ENCODE results near the gene UHMK1. TPM values are rescaled to one million over a fixed set of nuclear protein-coding genes. Genes with fewer than 3 reads are reported as not detected.
"Not testable (repeated sequence)": the region's sequence is repeated elsewhere in the genome, so short reads cannot be mapped to it uniquely, and the experiment has no call there.

Gene UHMK1
- total RNA-seq, 1 experiment from 2014 or later, result 177 TPM

- H3K4me1 ChIP-seq (replicated peaks), result no peaks in the 10 kb centered on the region
- H3K27ac ChIP-seq, result no peak overlapping the region
- H3K36me3 ChIP-seq, result no peaks in the 10 kb centered on the region
- H3K4me3 ChIP-seq, result no peak overlapping the region
- H3K9me3 ChIP-seq (replicated peaks), result no peaks in the 10 kb centered on the region
- H3K27me3 ChIP-seq (replicated peaks), result no peaks in the 10 kb centered on the region; the same call in 1 of the 2 replicates
- DNase-seq (ENCODE audit: low read depth in 1 of 2, low spot score in 2 of 2), result no peak
Observed at GRCh38 chr1:162487241-162487640, 10.4 kb upstream of the UHMK1 start.

GRCh38 chr1:162488219-162488618, 9.4 kb upstream of the UHMK1 start:
- H3K9me3 ChIP-seq (replicated peaks), result no peaks in the 10 kb centered on the region
- no peak overlapping the region for H3K4me3 ChIP-seq
- H3K4me1 ChIP-seq (replicated peaks), result no peaks in the 10 kb centered on the region
- H3K27me3 ChIP-seq (replicated peaks), result peaks cover 5% of the 10 kb centered on the region; the same call in 1 of the 2 replicates
- no peak overlapping the region for H3K27ac ChIP-seq
- no peak for DNase-seq (ENCODE audit: low read depth in 1 of 2, low spot score in 2 of 2)
- H3K36me3 ChIP-seq, result no peaks in the 10 kb centered on the region

- not testable (repeated sequence) for DNase-seq (ENCODE audit: low read depth in 1 of 2, low spot score in 2 of 2); H3K27ac ChIP-seq
- peaks cover 18% of the 10 kb centered on the region for H3K36me3 ChIP-seq
Observed at GRCh38 chr1:162495531-162496233, 1.9 kb upstream of the UHMK1 start.

GRCh38 chr1:162497104-162497722, 405 bp upstream of the UHMK1 start:
- Histone ChIP-seq H3K9me3 (replicated peaks) (no peaks in the 10 kb centered on the region), H3K4me1 (replicated peaks) (peaks cover 13% of the 10 kb centered on the region; the same call in 1 of the 2 replicates), H3K4me3 (peak overlapping the region; percentile 99), H3K27me3 (replicated peaks) (peaks cover 5% of the 10 kb centered on the region; the same call in 1 of the 2 replicates), H3K36me3 (peaks cover 31% of the 10 kb centered on the region), H3K27ac (peak overlapping the region; percentile 86)
- DNase-seq (ENCODE audit: low read depth in 1 of 2, low spot score in 2 of 2), result no peak

More at GRCh38 chr1:162495531-162496233, 1.9 kb upstream of the UHMK1 start:
- not testable (repeated sequence) for H3K4me3 ChIP-seq; H3K9me3 ChIP-seq (replicated peaks); H3K27me3 ChIP-seq (replicated peaks)
- H3K4me1 ChIP-seq (replicated peaks), result peaks cover 13% of the 10 kb centered on the region; the same call in 1 of the 2 replicates

- H3K4me1 ChIP-seq (replicated peaks), result peaks cover 25% of the 10 kb centered on the region
- DNase-seq (ENCODE audit: low read depth in 1 of 2, low spot score in 2 of 2), result no peak
Observed at GRCh38 chr1:162498496-162498810, 835 bp downstream of the UHMK1 start.

GRCh38 chr1:162500805-162501204, 3.2 kb downstream of the UHMK1 start:
- DNase-seq (ENCODE audit: low read depth in 1 of 2, low spot score in 2 of 2), result no peak
- no peaks in the 10 kb centered on the region for H3K27me3 ChIP-seq (replicated peaks)
- no peak overlapping the region for H3K27ac ChIP-seq
- no peaks in the 10 kb centered on the region for H3K9me3 ChIP-seq (replicated peaks)
- H3K4me3 ChIP-seq, result no peak overlapping the region
- peaks cover 63% of the 10 kb centered on the region for H3K36me3 ChIP-seq
- H3K4me1 ChIP-seq (replicated peaks), result peaks cover 30% of the 10 kb centered on the region

More at GRCh38 chr1:162498496-162498810, 835 bp downstream of the UHMK1 start:
- H3K27me3 ChIP-seq (replicated peaks), result no peaks in the 10 kb centered on the region
- no peaks in the 10 kb centered on the region for H3K9me3 ChIP-seq (replicated peaks)
- H3K4me3 ChIP-seq, result peak overlapping the region; percentile 99
- peaks cover 40% of the 10 kb centered on the region for H3K36me3 ChIP-seq
- no peak overlapping the region; the same call in 1 of the 2 replicates for H3K27ac ChIP-seq

- Histone ChIP-seq H3K27me3 (replicated peaks) (no peaks in the 10 kb centered on the region), H3K36me3 (peaks cover 74% of the 10 kb centered on the region), H3K4me3 (no peak overlapping the region), H3K4me1 (replicated peaks) (peaks cover 30% of the 10 kb centered on the region), H3K9me3 (replicated peaks) (no peaks in the 10 kb centered on the region), H3K27ac (peak overlapping the region; percentile 64)
- DNase-seq (ENCODE audit: low read depth in 1 of 2, low spot score in 2 of 2), result no peak
Observed at GRCh38 chr1:162502077-162502476, 4.5 kb downstream of the UHMK1 start.

GRCh38 chr1:162502928-162503327, 5.3 kb downstream of the UHMK1 start:
- H3K4me1 ChIP-seq (replicated peaks), result peaks cover 26% of the 10 kb centered on the region
- H3K27ac ChIP-seq, result peak overlapping the region; percentile 64
- H3K9me3 ChIP-seq (replicated peaks), result no peaks in the 10 kb centered on the region
- DNase-seq (ENCODE audit: low read depth in 1 of 2, low spot score in 2 of 2), result peak in 1 of 2 experiments; percentile 64
- H3K27me3 ChIP-seq (replicated peaks), result no peaks in the 10 kb centered on the region
- no peak overlapping the region for H3K4me3 ChIP-seq
- H3K36me3 ChIP-seq, result peaks cover 79% of the 10 kb centered on the region

GRCh38 chr1:162527314-162527713, 29.7 kb downstream of the UHMK1 start:
- Histone ChIP-seq H3K9me3 (replicated peaks) (no peaks in the 10 kb centered on the region), H3K27ac (no peak overlapping the region), H3K27me3 (replicated peaks) (no peaks in the 10 kb centered on the region), H3K4me3 (no peak overlapping the region), H3K4me1 (replicated peaks) (peaks cover 5% of the 10 kb centered on the region; the same call in 1 of the 2 replicates), H3K36me3 (peaks cover 55% of the 10 kb centered on the region)
- DNase-seq (ENCODE audit: low read depth in 1 of 2, low spot score in 2 of 2), result no peak

- DNase-seq (ENCODE audit: low read depth in 1 of 2, low spot score in 2 of 2), result no peak
Observed at GRCh38 chr1:162530307-162530987, 32.8 kb downstream of the UHMK1 start.

GRCh38 chr1:162530988-162531319, 33.3 kb downstream of the UHMK1 start:
- Histone ChIP-seq H3K9me3 (replicated peaks) (no peaks in the 10 kb centered on the region), H3K36me3 (peaks cover 20% of the 10 kb centered on the region), H3K4me1 (replicated peaks) (peaks cover 5% of the 10 kb centered on the region; the same call in 1 of the 2 replicates), H3K4me3 (no peak overlapping the region), H3K27ac (no peak overlapping the region), H3K27me3 (replicated peaks) (no peaks in the 10 kb centered on the region)
- no peak for DNase-seq (ENCODE audit: low read depth in 1 of 2, low spot score in 2 of 2)

More at GRCh38 chr1:162530307-162530987, 32.8 kb downstream of the UHMK1 start:
- peaks cover 5% of the 10 kb centered on the region; the same call in 1 of the 2 replicates for H3K4me1 ChIP-seq (replicated peaks)
- no peaks in the 10 kb centered on the region for H3K9me3 ChIP-seq (replicated peaks)
- H3K27ac ChIP-seq, result no peak overlapping the region
- H3K36me3 ChIP-seq, result peaks cover 25% of the 10 kb centered on the region
- no peaks in the 10 kb centered on the region for H3K27me3 ChIP-seq (replicated peaks)
- no peak overlapping the region for H3K4me3 ChIP-seq

- H3K9me3 ChIP-seq (replicated peaks), result no peaks in the 10 kb centered on the region
- H3K4me3 ChIP-seq, result no peak overlapping the region
- peaks cover 30% of the 10 kb centered on the region for H3K4me1 ChIP-seq (replicated peaks)
- peak in 1 of 2 experiments; percentile 26 for DNase-seq (ENCODE audit: low read depth in 1 of 2, low spot score in 2 of 2)
- H3K27ac ChIP-seq, result no peak overlapping the region
- H3K27me3 ChIP-seq (replicated peaks), result no peaks in the 10 kb centered on the region
- no peaks in the 10 kb centered on the region for H3K36me3 ChIP-seq
Observed at GRCh38 chr1:162535501-162535900, 37.9 kb downstream of the UHMK1 start.

- Histone ChIP-seq H3K9me3 (replicated peaks) (no peaks in the 10 kb centered on the region), H3K27me3 (replicated peaks) (no peaks in the 10 kb centered on the region), H3K27ac (no peak overlapping the region), H3K4me3 (no peak overlapping the region), H3K4me1 (replicated peaks) (peaks cover 36% of the 10 kb centered on the region), H3K36me3 (no peaks in the 10 kb centered on the region)
- DNase-seq (ENCODE audit: low read depth in 1 of 2, low spot score in 2 of 2), result no peak
Observed at GRCh38 chr1:162536511-162536910, 38.9 kb downstream of the UHMK1 start.

- Histone ChIP-seq H3K4me3 (no peak overlapping the region), H3K9me3 (replicated peaks) (no peaks in the 10 kb centered on the region), H3K27ac (peak overlapping the region; percentile 97), H3K4me1 (replicated peaks) (peaks cover 43% of the 10 kb centered on the region), H3K36me3 (no peaks in the 10 kb centered on the region), H3K27me3 (replicated peaks) (no peaks in the 10 kb centered on the region)
- DNase-seq (ENCODE audit: low read depth in 1 of 2, low spot score in 2 of 2), result no peak
Observed at GRCh38 chr1:162537216-162537615, 39.6 kb downstream of the UHMK1 start.
